ENCODE data around the gene CCL13.

DNA sequence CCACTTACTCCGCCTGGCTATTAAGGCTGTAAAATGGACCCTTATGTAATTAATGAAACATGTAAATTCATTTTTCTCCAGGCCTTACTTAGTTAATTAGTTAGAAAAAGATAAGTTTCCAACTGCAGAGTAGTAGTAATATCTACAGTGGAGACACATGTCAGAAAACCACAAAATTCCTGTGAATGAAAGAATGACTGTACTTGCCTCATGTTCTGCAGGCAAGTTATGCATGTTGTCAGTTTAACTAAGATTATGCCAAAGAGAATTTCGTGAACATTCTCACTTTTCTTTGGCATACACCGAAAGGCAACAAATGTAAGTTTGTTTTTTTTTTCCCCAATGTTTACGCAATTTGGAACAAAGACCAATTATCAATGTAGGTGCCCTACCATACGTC lies 23.6 kb downstream of the CCL13 start:
- TF ChIP-seq, protein P1, sequence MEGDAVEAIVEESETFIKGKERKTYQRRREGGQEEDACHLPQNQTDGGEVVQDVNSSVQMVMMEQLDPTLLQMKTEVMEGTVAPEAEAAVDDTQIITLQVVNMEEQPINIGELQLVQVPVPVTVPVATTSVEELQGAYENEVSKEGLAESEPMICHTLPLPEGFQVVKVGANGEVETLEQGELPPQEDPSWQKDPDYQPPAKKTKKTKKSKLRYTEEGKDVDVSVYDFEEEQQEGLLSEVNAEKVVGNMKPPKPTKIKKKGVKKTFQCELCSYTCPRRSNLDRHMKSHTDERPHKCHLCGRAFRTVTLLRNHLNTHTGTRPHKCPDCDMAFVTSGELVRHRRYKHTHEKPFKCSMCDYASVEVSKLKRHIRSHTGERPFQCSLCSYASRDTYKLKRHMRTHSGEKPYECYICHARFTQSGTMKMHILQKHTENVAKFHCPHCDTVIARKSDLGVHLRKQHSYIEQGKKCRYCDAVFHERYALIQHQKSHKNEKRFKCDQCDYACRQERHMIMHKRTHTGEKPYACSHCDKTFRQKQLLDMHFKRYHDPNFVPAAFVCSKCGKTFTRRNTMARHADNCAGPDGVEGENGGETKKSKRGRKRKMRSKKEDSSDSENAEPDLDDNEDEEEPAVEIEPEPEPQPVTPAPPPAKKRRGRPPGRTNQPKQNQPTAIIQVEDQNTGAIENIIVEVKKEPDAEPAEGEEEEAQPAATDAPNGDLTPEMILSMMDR (IDR thresholded peaks at IDR 0.05; ENCODE audit: low read depth, low read length, missing input control): no peak
- no peak for TF ChIP-seq HNF4G (IDR thresholded peaks at IDR 0.05)
- TF ChIP-seq, protein P2, sequence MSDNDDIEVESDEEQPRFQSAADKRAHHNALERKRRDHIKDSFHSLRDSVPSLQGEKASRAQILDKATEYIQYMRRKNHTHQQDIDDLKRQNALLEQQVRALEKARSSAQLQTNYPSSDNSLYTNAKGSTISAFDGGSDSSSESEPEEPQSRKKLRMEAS (IDR thresholded peaks at IDR 0.05): no peak
- no peak for TF ChIP-seq EGR1 (IDR thresholded peaks at IDR 0.05; ENCODE audit: low read depth in 2 of 2)
- TF ChIP-seq REST (IDR thresholded peaks at IDR 0.05): no peak
- TF ChIP-seq TAF1 (conservative IDR thresholded peaks at IDR 0.05): no peak
- no peak for TF ChIP-seq ZBTB33 (IDR thresholded peaks at IDR 0.05)
- TF ChIP-seq NR2F2 (IDR thresholded peaks at IDR 0.05): no peak
